Measurements from ENCODE around the gene EN1.

- TF ChIP-seq, protein P1, sequence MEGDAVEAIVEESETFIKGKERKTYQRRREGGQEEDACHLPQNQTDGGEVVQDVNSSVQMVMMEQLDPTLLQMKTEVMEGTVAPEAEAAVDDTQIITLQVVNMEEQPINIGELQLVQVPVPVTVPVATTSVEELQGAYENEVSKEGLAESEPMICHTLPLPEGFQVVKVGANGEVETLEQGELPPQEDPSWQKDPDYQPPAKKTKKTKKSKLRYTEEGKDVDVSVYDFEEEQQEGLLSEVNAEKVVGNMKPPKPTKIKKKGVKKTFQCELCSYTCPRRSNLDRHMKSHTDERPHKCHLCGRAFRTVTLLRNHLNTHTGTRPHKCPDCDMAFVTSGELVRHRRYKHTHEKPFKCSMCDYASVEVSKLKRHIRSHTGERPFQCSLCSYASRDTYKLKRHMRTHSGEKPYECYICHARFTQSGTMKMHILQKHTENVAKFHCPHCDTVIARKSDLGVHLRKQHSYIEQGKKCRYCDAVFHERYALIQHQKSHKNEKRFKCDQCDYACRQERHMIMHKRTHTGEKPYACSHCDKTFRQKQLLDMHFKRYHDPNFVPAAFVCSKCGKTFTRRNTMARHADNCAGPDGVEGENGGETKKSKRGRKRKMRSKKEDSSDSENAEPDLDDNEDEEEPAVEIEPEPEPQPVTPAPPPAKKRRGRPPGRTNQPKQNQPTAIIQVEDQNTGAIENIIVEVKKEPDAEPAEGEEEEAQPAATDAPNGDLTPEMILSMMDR (conservative IDR thresholded peaks at IDR 0.05; ENCODE audit: low read depth, low read length) = no peak
- no peak for TF ChIP-seq EZH2 (IDR thresholded peaks at IDR 0.05; ENCODE audit: borderline replicate concordance, low read depth, low read length, poor library complexity, severe bottlenecking)
Observed at GRCh38 chr2:118832071-118832790, 15.2 kb downstream of the EN1 start.
